ENCODE measurements around the gene KRT34.

Gene KRT34

GRCh38 chr17:41413982-41414381, 31.9 kb upstream of the KRT34 start:
- no peaks in the 10 kb centered on the region for H3K79me1 ChIP-seq (replicated peaks; ENCODE audit: low read length, poor library complexity, severe bottlenecking)
- H2BK5ac ChIP-seq (ENCODE audit: low read depth, low read length, poor library complexity, severe bottlenecking): no peak overlapping the region
- peak overlapping the region; percentile 25 for H3K27ac ChIP-seq (ENCODE audit: low read length, poor library complexity, severe bottlenecking)
- H3K36me3 ChIP-seq (ENCODE audit: control insufficient read depth in 1 of 2, insufficient read depth in 2 of 2, low read depth in 1 of 2, low read length in 2 of 2): no peaks in the 10 kb centered on the region
- DNase-seq: no peak
- H2BK12ac ChIP-seq (ENCODE audit: low read length in 2 of 2): no peak overlapping the region
- no peak overlapping the region for H3K18ac ChIP-seq (ENCODE audit: low read depth in 1 of 2, low read length in 2 of 2)
- H3K4me3 ChIP-seq (ENCODE audit: insufficient read depth in 1 of 2, low read depth in 1 of 2, low read length in 2 of 2): no peak overlapping the region
- no peak overlapping the region for H3K9ac ChIP-seq (ENCODE audit: low read length)
- peaks cover 10% of the 10 kb centered on the region for H3K4me1 ChIP-seq (ENCODE audit: control insufficient read depth, insufficient read depth, low read depth, low read length)
- no peak overlapping the region for H3K23ac ChIP-seq (ENCODE audit: low read length in 2 of 2)
- no peak overlapping the region for H2AFZ ChIP-seq (ENCODE audit: low read depth, low read length)
- H3K14ac ChIP-seq (ENCODE audit: low read length in 2 of 2): no peak overlapping the region
- H3K4ac ChIP-seq (ENCODE audit: low read depth in 1 of 2, low read length in 2 of 2): no peak overlapping the region
- no peak overlapping the region for H2BK15ac ChIP-seq (ENCODE audit: low read depth, poor library complexity, severe bottlenecking)
- H3K9me3 ChIP-seq (ENCODE audit: control insufficient read depth, low read length): no peaks in the 10 kb centered on the region
- no peak overlapping the region for H4K91ac ChIP-seq (ENCODE audit: low read length)
- H3K4me2 ChIP-seq (ENCODE audit: low read length, poor library complexity, severe bottlenecking): no peak overlapping the region
- peaks cover 0 to 21% of the 10 kb centered on the region in 2 experiments for H3K27me3 ChIP-seq (ENCODE audit: control insufficient read depth in 1 of 2, insufficient read depth in 1 of 2, low read length in 2 of 2)
- H2BK120ac ChIP-seq (ENCODE audit: low read depth, low read length): no peak overlapping the region
- no peak overlapping the region for H4K8ac ChIP-seq (ENCODE audit: low read length)
- H2AK5ac ChIP-seq (ENCODE audit: low read length, severe bottlenecking): peak overlapping the region; percentile 77
- WGBS: 100% methylated on average over 1 of the region's 2 CpGs

GRCh38 chr17:41413353-41413957, 31.3 kb upstream of the KRT34 start:
- Histone ChIP-seq H3K27me3 (ENCODE audit: control insufficient read depth in 1 of 2, insufficient read depth in 1 of 2, low read length in 2 of 2) (peaks cover 0 to 22% of the 10 kb centered on the region in 2 experiments), H3K4ac (ENCODE audit: low read depth in 1 of 2, low read length in 2 of 2) (no peak overlapping the region), H4K91ac (ENCODE audit: low read length) (no peak overlapping the region), H3K14ac (ENCODE audit: low read length in 2 of 2) (no peak overlapping the region), H3K36me3 (ENCODE audit: control insufficient read depth in 1 of 2, insufficient read depth in 2 of 2, low read depth in 1 of 2, low read length in 2 of 2) (no peaks in the 10 kb centered on the region), H2AFZ (ENCODE audit: low read depth, low read length) (no peak overlapping the region), H2BK12ac (ENCODE audit: low read length in 2 of 2) (no peak overlapping the region), H3K79me1 (replicated peaks; ENCODE audit: low read length, poor library complexity, severe bottlenecking) (no peaks in the 10 kb centered on the region), H2BK120ac (ENCODE audit: low read depth, low read length) (no peak overlapping the region), H3K4me3 (ENCODE audit: insufficient read depth in 1 of 2, low read depth in 1 of 2, low read length in 2 of 2) (no peak overlapping the region), H2AK5ac (ENCODE audit: low read length, severe bottlenecking) (peak overlapping the region; percentile 49), H3K18ac (ENCODE audit: low read depth in 1 of 2, low read length in 2 of 2) (no peak overlapping the region), H2BK5ac (ENCODE audit: low read depth, low read length, poor library complexity, severe bottlenecking) (no peak overlapping the region), H3K4me1 (ENCODE audit: control insufficient read depth, insufficient read depth, low read depth, low read length) (peaks cover 10% of the 10 kb centered on the region), H3K9ac (ENCODE audit: low read length) (no peak overlapping the region), H3K23ac (ENCODE audit: low read length in 2 of 2) (no peak overlapping the region), H2BK15ac (ENCODE audit: low read depth, poor library complexity, severe bottlenecking) (no peak overlapping the region), H3K9me3 (ENCODE audit: control insufficient read depth, low read length) (no peaks in the 10 kb centered on the region), H3K4me2 (ENCODE audit: low read length, poor library complexity, severe bottlenecking) (no peak overlapping the region), H4K8ac (ENCODE audit: low read length) (no peak overlapping the region), H3K27ac (ENCODE audit: low read length, poor library complexity, severe bottlenecking) (peak overlapping the region; percentile 25)
- DNase-seq: no peak
- 55% methylated on average over 4 of the region's 5 CpGs for WGBS

DNA sequence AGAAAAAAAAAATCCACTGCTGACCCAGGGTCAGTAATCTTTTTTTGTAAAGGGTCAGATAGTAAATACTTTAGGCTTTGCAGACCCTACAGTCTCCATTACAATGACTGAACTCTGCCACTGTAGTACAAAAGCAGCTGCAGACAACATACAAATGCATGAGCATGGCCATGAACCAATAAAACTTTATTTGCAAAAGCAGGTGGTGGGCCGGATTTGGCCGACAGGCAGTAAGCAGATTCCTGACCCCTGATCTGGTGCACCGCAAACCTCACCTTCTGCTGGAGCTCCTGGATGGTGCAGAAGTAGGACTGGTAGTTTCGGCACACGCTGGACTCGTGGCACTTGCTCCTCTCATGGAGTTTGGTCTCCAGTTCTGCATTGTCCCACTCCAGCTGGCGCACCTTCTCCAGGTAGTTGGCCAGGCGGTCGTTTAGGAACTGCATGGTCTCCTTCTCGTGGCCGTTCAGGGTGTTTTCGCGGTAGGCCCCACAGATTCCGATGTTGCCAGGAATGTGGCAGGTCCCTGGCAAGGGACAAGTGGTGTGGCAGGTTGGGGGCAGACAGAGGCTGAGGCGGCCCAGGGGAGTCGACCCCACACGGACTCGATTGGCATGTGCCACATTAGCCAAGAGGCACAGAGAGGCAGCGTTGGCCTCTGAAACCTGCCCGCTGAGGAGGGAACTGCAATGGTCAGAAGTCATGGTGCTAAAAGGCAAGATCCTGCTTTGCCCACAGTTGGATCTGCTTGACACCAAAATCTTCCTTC, 29.1 kb upstream of the KRT34 start:
- Histone ChIP-seq H2AFZ (ENCODE audit: low read depth, low read length) (no peak overlapping the region), H3K4ac (ENCODE audit: low read depth in 1 of 2, low read length in 2 of 2) (no peak overlapping the region), H2BK12ac (ENCODE audit: low read length in 2 of 2) (no peak overlapping the region), H3K27ac (ENCODE audit: low read length, poor library complexity, severe bottlenecking) (no peak overlapping the region), H3K4me3 (ENCODE audit: insufficient read depth in 1 of 2, low read depth in 1 of 2, low read length in 2 of 2) (no peak overlapping the region), H3K18ac (ENCODE audit: low read depth in 1 of 2, low read length in 2 of 2) (no peak overlapping the region), H3K23ac (ENCODE audit: low read length in 2 of 2) (no peak overlapping the region), H3K14ac (ENCODE audit: low read length in 2 of 2) (no peak overlapping the region), H3K79me1 (replicated peaks; ENCODE audit: low read length, poor library complexity, severe bottlenecking) (no peaks in the 10 kb centered on the region), H2BK120ac (ENCODE audit: low read depth, low read length) (no peak overlapping the region), H4K8ac (ENCODE audit: low read length) (no peak overlapping the region), H3K9me3 (ENCODE audit: control insufficient read depth, low read length) (no peaks in the 10 kb centered on the region), H4K91ac (ENCODE audit: low read length) (no peak overlapping the region), H3K4me2 (ENCODE audit: low read length, poor library complexity, severe bottlenecking) (no peak overlapping the region), H3K4me1 (ENCODE audit: control insufficient read depth, insufficient read depth, low read depth, low read length) (peaks cover 8% of the 10 kb centered on the region), H2AK5ac (ENCODE audit: low read length, severe bottlenecking) (no peak overlapping the region), H3K9ac (ENCODE audit: low read length) (no peak overlapping the region), H2BK5ac (ENCODE audit: low read depth, low read length, poor library complexity, severe bottlenecking) (no peak overlapping the region), H2BK15ac (ENCODE audit: low read depth, poor library complexity, severe bottlenecking) (no peak overlapping the region), H3K36me3 (ENCODE audit: control insufficient read depth in 1 of 2, insufficient read depth in 2 of 2, low read depth in 1 of 2, low read length in 2 of 2) (no peaks in the 10 kb centered on the region), H3K27me3 (ENCODE audit: control insufficient read depth in 1 of 2, insufficient read depth in 1 of 2, low read length in 2 of 2) (peaks cover 0 to 27% of the 10 kb centered on the region in 2 experiments)
- DNase-seq: no peak
- 92% methylated on average over 20 of the region's 20 CpGs for WGBS

DNA sequence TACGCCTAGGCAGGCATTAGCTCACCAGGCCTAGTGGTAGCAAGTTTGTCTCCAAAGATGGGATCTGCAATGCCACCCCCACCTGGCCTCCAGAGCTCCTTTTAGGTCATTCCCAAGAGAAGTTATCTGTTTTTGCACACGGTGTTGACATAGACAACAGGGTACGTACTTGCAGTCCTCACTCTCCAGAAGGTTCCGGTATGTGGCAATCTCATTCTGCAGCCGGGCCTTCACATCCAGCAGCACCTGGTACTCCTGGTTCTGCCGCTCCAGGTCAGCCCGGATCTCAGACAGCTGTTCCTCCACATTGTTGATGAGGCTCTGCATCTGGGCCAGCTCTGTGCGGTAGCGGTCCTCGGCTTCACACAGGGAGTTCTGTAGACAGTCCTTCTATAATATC, 25.1 kb upstream of the KRT34 start:
- no peaks in the 10 kb centered on the region for H3K79me1 ChIP-seq (replicated peaks; ENCODE audit: low read length, poor library complexity, severe bottlenecking)
- H3K4me2 ChIP-seq (ENCODE audit: low read length, poor library complexity, severe bottlenecking): no peak overlapping the region
- no peak overlapping the region for H3K23ac ChIP-seq (ENCODE audit: low read length in 2 of 2)
- no peak overlapping the region for H3K9ac ChIP-seq (ENCODE audit: low read length)
- H3K4me1 ChIP-seq (ENCODE audit: control insufficient read depth, insufficient read depth, low read depth, low read length): peaks cover 19% of the 10 kb centered on the region
- H3K4ac ChIP-seq (ENCODE audit: low read depth in 1 of 2, low read length in 2 of 2): no peak overlapping the region
- H2AFZ ChIP-seq (ENCODE audit: low read depth, low read length): no peak overlapping the region
- H3K36me3 ChIP-seq (ENCODE audit: control insufficient read depth in 1 of 2, insufficient read depth in 2 of 2, low read depth in 1 of 2, low read length in 2 of 2): no peaks in the 10 kb centered on the region
- no peak overlapping the region for H2BK120ac ChIP-seq (ENCODE audit: low read depth, low read length)
- H4K8ac ChIP-seq (ENCODE audit: low read length): no peak overlapping the region
- no peak overlapping the region for H3K14ac ChIP-seq (ENCODE audit: low read length in 2 of 2)
- H4K91ac ChIP-seq (ENCODE audit: low read length): no peak overlapping the region
- H3K4me3 ChIP-seq (ENCODE audit: insufficient read depth in 1 of 2, low read depth in 1 of 2, low read length in 2 of 2): no peak overlapping the region
- H3K27ac ChIP-seq (ENCODE audit: low read length, poor library complexity, severe bottlenecking): no peak overlapping the region
- H3K9me3 ChIP-seq (ENCODE audit: control insufficient read depth, low read length): no peaks in the 10 kb centered on the region
- H2BK15ac ChIP-seq (ENCODE audit: low read depth, poor library complexity, severe bottlenecking): no peak overlapping the region
- no peak for DNase-seq
- H2BK12ac ChIP-seq (ENCODE audit: low read length in 2 of 2): no peak overlapping the region
- no peak overlapping the region for H2AK5ac ChIP-seq (ENCODE audit: low read length, severe bottlenecking)
- H3K18ac ChIP-seq (ENCODE audit: low read depth in 1 of 2, low read length in 2 of 2): no peak overlapping the region
- peaks cover 0 to 20% of the 10 kb centered on the region in 2 experiments for H3K27me3 ChIP-seq (ENCODE audit: control insufficient read depth in 1 of 2, insufficient read depth in 1 of 2, low read length in 2 of 2)
- 94% methylated on average over 10 of the region's 10 CpGs for WGBS
- no peak overlapping the region for H2BK5ac ChIP-seq (ENCODE audit: low read depth, low read length, poor library complexity, severe bottlenecking)

Data from mesenchymal stem cell (in vitro differentiated cells and primary cell).